HCT116 (cell line): ENCODE data around the gene CRIP1. TPM values are rescaled to one million over a fixed set of nuclear protein-coding genes. Genes with fewer than 3 reads are reported as not detected.

Experiments used
- ATAC-seq: fragments of 200-7000 bp; cut with Tn5 transposase; 2 replicates; pipeline ENCODE4 v1.9.1; 2020; ENCODE audit warnings: mild to moderate bottlenecking, moderate library complexity
- BruUV-seq: library from RNA; stranded (reverse); fragments of 400-500 nt; replicated peaks from 2 replicates; lab custom pipeline; 2021; lab: Mats Ljungman, UMichigan
- CTCF ChIA-PET: fragments of 300-600 bp; sonication (Branson Sonifier 250); formaldehyde crosslinking; loops from one replicate; lab custom pipeline; 2021; ENCODE audit warnings: antibody characterized with exemption; lab: Charles Lee
- POLR2A ChIA-PET: fragments of 300-600, 350-600 bp; sonication (Branson Sonifier 250); formaldehyde crosslinking; loops from one replicate; lab custom pipeline; 2021; ENCODE audit warnings: antibody characterized with exemption; lab: Charles Lee
- RAD21 ChIA-PET, 2 experiments: fragments of 300-600 bp; sonication (Branson Sonifier 250); formaldehyde crosslinking; loops; one replicate each; lab custom pipeline; 2023; ENCODE audit warnings: low total read pairs in 2 of 2; ENCODE audit not compliant: uncharacterized antibody in 2 of 2, unreplicated experiment in 2 of 2, low non-redundant PET in 1 of 2; lab: Charles Lee
- DNase-seq: peaks from one replicate; pipeline ENCODE4 v3.0.0-alpha.2; 2010; ENCODE audit warnings: low read depth, low spot score
- H2AFZ ChIP-seq: fragments of 200-600 bp; shearing (Covaris generic), sonication (generic); 2 replicates; pipeline ENCODE4 v1.6.1; 2017; ENCODE audit warnings: low read depth, mixed run types, mixed read lengths, antibody characterized with exemption, low read length; ENCODE audit not compliant: poor library complexity, severe bottlenecking
- H3K27ac ChIP-seq: 2 replicates; pipeline ENCODE4 v1.5.1; 2012; ENCODE audit warnings: low read depth, low read length
- H3K27me3 ChIP-seq: fragments of 200-600 bp; sonication (generic); 2 replicates; pipeline ENCODE4 v1.6.1; 2016; ENCODE audit warnings: mixed run types, low read length, mixed read lengths; ENCODE audit not compliant: insufficient read depth
- H3K36me3 ChIP-seq, 2 experiments: fragments of 200-500 bp in 1 of 2; fragments of 200-600 bp in 1 of 2; sonication (Bioruptor generic) in 1 of 2; sonication (generic) in 1 of 2; 2 replicates each; pipeline versions ENCODE4 v1.5.1 to v1.6.1; 2014 to 2016; ENCODE audit warnings: low read length in 2 of 2, inconsistent platforms in 1 of 2, mixed read lengths in 1 of 2, mixed run types in 1 of 2; ENCODE audit not compliant: insufficient read depth in 2 of 2, control insufficient read depth in 1 of 2
- H3K4me1 ChIP-seq, 2 experiments: fragments of 200-600 bp in 1 of 2; sonication (generic) in 1 of 2; 2 replicates each; pipeline versions ENCODE4 v1.5.1 to v1.6.1; 2012 to 2017; ENCODE audit warnings: low read length in 2 of 2, inconsistent platforms in 1 of 2, mild to moderate bottlenecking in 1 of 2, mixed read lengths in 1 of 2, mixed run types in 1 of 2, moderate library complexity in 1 of 2; ENCODE audit not compliant: insufficient read depth in 2 of 2, control insufficient read depth in 1 of 2
- H3K4me2 ChIP-seq: fragments of 200-600 bp; sonication (generic); 2 replicates; pipeline ENCODE4 v1.6.1; 2017; ENCODE audit warnings: mixed run types, low read length, mixed read lengths
- H3K4me3 ChIP-seq, 2 experiments: fragments of 200-600 bp in 1 of 2; sonication (generic) in 1 of 2; replicated peaks in 1 of 2; 2 replicates each; pipeline ENCODE4 v1.5.1; 2011 to 2016; ENCODE audit warnings: low read length in 2 of 2, control low read depth in 1 of 2, low read depth in 1 of 2, mild to moderate bottlenecking in 1 of 2, mixed read lengths in 1 of 2, mixed run types in 1 of 2
- H3K79me2 ChIP-seq: fragments of 200-600 bp; sonication (generic); 2 replicates; pipeline ENCODE4 v1.6.1; 2017; ENCODE audit warnings: mild to moderate bottlenecking, mixed run types, low read length, moderate library complexity, mixed read lengths; ENCODE audit not compliant: insufficient read depth
- H3K9ac ChIP-seq: fragments of 200-600 bp; sonication (generic); 2 replicates; pipeline ENCODE4 v1.6.1; 2016; ENCODE audit warnings: low read length, mixed read lengths
- H3K9me2 ChIP-seq: fragments of 200-600 bp; sonication (generic), shearing (Covaris generic); 2 replicates; pipeline ENCODE4 v1.6.1; 2017; ENCODE audit warnings: mixed run types, mild to moderate bottlenecking, moderate library complexity; ENCODE audit not compliant: insufficient read depth
- H3K9me3 ChIP-seq, 2 experiments: fragments of 200-500 bp in 1 of 2; fragments of 200-600 bp in 1 of 2; sonication (Bioruptor generic) in 1 of 2; sonication (generic) in 1 of 2; 2 replicates each; pipeline ENCODE4 v1.6.1; 2014 to 2017; ENCODE audit warnings: low read length in 2 of 2, mixed read lengths in 2 of 2, inconsistent platforms in 1 of 2, low read depth in 1 of 2, mild to moderate bottlenecking in 1 of 2, mixed run types in 1 of 2, moderate library complexity in 1 of 2; ENCODE audit not compliant: control insufficient read depth in 1 of 2, insufficient read depth in 1 of 2
- H4K20me1 ChIP-seq: fragments of 200-600 bp; sonication (generic), shearing (Covaris generic); 2 replicates; pipeline ENCODE4 v1.6.1; 2017; ENCODE audit warnings: mixed run types, mild to moderate bottlenecking, moderate library complexity; ENCODE audit not compliant: insufficient read depth
- CBX3 ChIP-seq: IDR thresholded peaks from 2 replicates; pipeline ENCODE4 v1.6.1; 2012; ENCODE audit warnings: low read depth
- CEBPB ChIP-seq: IDR thresholded peaks from 2 replicates; pipeline ENCODE4 v1.6.1; 2012; ENCODE audit warnings: low read depth
- EZH2 ChIP-seq: fragments of 200-600 bp; sonication (generic); IDR thresholded peaks from 2 replicates; pipeline ENCODE4 v1.6.1; 2017; ENCODE audit warnings: antibody characterized with exemption, mixed run types
- POLR2A ChIP-seq: IDR thresholded peaks from 2 replicates; pipeline ENCODE4 v1.7.0; 2011; ENCODE audit warnings: borderline replicate concordance; ENCODE audit not compliant: insufficient read depth, insufficient read length; ENCODE audit errors: extremely low read depth
- RAD21 ChIP-seq: IDR thresholded peaks from 2 replicates; pipeline ENCODE4 v1.6.1; 2012; ENCODE audit warnings: low read depth, mild to moderate bottlenecking
- SP1 ChIP-seq: IDR thresholded peaks from 2 replicates; pipeline ENCODE4 v1.6.1; 2012; ENCODE audit warnings: low read depth
- TCF7L2 ChIP-seq: IDR thresholded peaks from 2 replicates; pipeline ENCODE4 v1.7.0; 2011; ENCODE audit warnings: borderline replicate concordance, inconsistent platforms; ENCODE audit not compliant: insufficient read depth, insufficient read length; ENCODE audit errors: extremely low read depth
- ZNF274 ChIP-seq: fragments of 200-500 bp; sonication (Bioruptor generic); IDR thresholded peaks from 2 replicates; pipeline ENCODE4 v1.6.1; 2014; ENCODE audit warnings: mild to moderate bottlenecking, low read depth, low read length, inconsistent platforms
- intact Hi-C: fragments of 100-400 bp; cut with micrococcal nuclease; formaldehyde crosslinking; loops from 2 replicates; pipeline ENCODE4 v1.10.0; 2022
- total RNA-seq: library from RNA; stranded (reverse); gene quantifications from one replicate; pipeline ENCODE4 v1.2.1, GENCODE V29; 2021; ENCODE audit not compliant: unreplicated experiment
- TF ChIP-seq, protein P1 (sequence below), 3 experiments: fragments of 200-600 bp in 1 of 3; sonication (generic) in 1 of 3; IDR thresholded peaks in 2 of 3; conservative IDR thresholded peaks in 1 of 3; 2 replicates each; pipeline ENCODE4 v1.5.1; 2012 to 2017; ENCODE audit warnings: low read depth in 2 of 3, low read length in 2 of 3, antibody characterized with exemption in 1 of 3, borderline replicate concordance in 1 of 3, control low read depth in 1 of 3, mild to moderate bottlenecking in 1 of 3, mixed read lengths in 1 of 3, mixed run types in 1 of 3, moderate library complexity in 1 of 3; ENCODE audit not compliant: insufficient read depth in 1 of 3
- TF ChIP-seq, protein P2 (sequence below): IDR thresholded peaks from 2 replicates; pipeline ENCODE4 v1.6.1; 2012; ENCODE audit warnings: low read depth

Gene CRIP1
- total RNA-seq, 1 experiment from 2014 or later = 260 TPM

DNA sequence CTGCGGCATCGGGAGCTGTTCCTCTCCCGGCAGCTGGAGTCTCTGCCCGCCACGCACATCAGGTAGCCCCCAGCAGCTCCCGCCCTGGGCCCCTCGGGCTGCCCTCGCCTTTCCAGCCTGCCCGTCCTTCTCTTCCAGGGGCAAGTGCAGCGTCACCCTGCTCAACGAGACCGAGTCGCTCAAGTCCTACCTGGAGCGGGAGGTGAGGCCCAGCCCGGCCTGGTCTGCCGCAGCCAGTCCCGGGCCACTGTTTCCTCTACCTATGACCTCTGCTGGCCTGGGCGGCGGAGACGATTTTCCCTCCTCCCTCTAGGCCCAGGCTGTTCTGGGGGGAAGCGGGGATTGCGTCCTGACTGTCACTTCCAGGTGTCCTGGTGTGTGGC lies 36.6 kb upstream of the CRIP1 start:
- CTCF ChIA-PET = no interaction called here
- DNase-seq = no peak
- H3K9me2 ChIP-seq = no peaks in the 10 kb centered on the region

More for the DNA sequence above, 36.6 kb upstream of the CRIP1 start:
- ATAC-seq = no peak
- Histone ChIP-seq H4K20me1 (no peaks in the 10 kb centered on the region), H3K4me2 (no peak overlapping the region), H3K36me3 (peaks cover 6 to 22% of the 10 kb centered on the region in 2 experiments; a peak in 3 of 4 replicates), H2AFZ (no peak overlapping the region), H3K4me3 (no peak overlapping the region), H3K79me2 (peaks cover 20% of the 10 kb centered on the region; the same call in 1 of the 2 replicates), H3K9me3 (no peaks in the 10 kb centered on the region), H3K27me3 (no peaks in the 10 kb centered on the region), H3K27ac (no peak overlapping the region), H3K4me1 (no peaks in the 10 kb centered on the region), H3K9ac (no peak overlapping the region)
- TF ChIP-seq CEBPB = no peak
- no peak for TF ChIP-seq CBX3
- no peak for TF ChIP-seq ZNF274
- no peak for TF ChIP-seq RAD21
- TF ChIP-seq, protein P1, sequence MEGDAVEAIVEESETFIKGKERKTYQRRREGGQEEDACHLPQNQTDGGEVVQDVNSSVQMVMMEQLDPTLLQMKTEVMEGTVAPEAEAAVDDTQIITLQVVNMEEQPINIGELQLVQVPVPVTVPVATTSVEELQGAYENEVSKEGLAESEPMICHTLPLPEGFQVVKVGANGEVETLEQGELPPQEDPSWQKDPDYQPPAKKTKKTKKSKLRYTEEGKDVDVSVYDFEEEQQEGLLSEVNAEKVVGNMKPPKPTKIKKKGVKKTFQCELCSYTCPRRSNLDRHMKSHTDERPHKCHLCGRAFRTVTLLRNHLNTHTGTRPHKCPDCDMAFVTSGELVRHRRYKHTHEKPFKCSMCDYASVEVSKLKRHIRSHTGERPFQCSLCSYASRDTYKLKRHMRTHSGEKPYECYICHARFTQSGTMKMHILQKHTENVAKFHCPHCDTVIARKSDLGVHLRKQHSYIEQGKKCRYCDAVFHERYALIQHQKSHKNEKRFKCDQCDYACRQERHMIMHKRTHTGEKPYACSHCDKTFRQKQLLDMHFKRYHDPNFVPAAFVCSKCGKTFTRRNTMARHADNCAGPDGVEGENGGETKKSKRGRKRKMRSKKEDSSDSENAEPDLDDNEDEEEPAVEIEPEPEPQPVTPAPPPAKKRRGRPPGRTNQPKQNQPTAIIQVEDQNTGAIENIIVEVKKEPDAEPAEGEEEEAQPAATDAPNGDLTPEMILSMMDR (IDR thresholded peaks at IDR 0.05 in 2 of 3, conservative IDR thresholded peaks at IDR 0.05 in 1 of 3; ENCODE audit: borderline replicate concordance in 1 of 3, insufficient read depth in 1 of 3, low read depth in 2 of 3, low read length in 2 of 3) = no peak
- TF ChIP-seq, protein P2, sequence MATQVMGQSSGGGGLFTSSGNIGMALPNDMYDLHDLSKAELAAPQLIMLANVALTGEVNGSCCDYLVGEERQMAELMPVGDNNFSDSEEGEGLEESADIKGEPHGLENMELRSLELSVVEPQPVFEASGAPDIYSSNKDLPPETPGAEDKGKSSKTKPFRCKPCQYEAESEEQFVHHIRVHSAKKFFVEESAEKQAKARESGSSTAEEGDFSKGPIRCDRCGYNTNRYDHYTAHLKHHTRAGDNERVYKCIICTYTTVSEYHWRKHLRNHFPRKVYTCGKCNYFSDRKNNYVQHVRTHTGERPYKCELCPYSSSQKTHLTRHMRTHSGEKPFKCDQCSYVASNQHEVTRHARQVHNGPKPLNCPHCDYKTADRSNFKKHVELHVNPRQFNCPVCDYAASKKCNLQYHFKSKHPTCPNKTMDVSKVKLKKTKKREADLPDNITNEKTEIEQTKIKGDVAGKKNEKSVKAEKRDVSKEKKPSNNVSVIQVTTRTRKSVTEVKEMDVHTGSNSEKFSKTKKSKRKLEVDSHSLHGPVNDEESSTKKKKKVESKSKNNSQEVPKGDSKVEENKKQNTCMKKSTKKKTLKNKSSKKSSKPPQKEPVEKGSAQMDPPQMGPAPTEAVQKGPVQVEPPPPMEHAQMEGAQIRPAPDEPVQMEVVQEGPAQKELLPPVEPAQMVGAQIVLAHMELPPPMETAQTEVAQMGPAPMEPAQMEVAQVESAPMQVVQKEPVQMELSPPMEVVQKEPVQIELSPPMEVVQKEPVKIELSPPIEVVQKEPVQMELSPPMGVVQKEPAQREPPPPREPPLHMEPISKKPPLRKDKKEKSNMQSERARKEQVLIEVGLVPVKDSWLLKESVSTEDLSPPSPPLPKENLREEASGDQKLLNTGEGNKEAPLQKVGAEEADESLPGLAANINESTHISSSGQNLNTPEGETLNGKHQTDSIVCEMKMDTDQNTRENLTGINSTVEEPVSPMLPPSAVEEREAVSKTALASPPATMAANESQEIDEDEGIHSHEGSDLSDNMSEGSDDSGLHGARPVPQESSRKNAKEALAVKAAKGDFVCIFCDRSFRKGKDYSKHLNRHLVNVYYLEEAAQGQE = no peak
- TF ChIP-seq TCF7L2 = no peak
- no peak for TF ChIP-seq EZH2
- no peak for TF ChIP-seq SP1
- no peak for TF ChIP-seq POLR2A
- BruUV-seq = no TSS peak
- ChIA-PET RAD21 (no interaction called here), POLR2A (no interaction called here)
- intact Hi-C loops = no loop called here
